Spleen (tissue), 7 donors: Measurements from ENCODE around the gene MST1.

Experiments
- POLR2A ChIP-seq, 3 donors: fragments of 450-650 bp; IDR thresholded peaks; one replicate each; pipeline ENCODE4 v1.5.1; 2017; ENCODE audit warnings: antibody characterized with exemption in 3 of 3, mild to moderate bottlenecking in 1 of 3
- POLR2AphosphoS5 ChIP-seq, 3 donors: sonication (generic); formaldehyde crosslinking; IDR thresholded peaks; one replicate each; pipeline ENCODE4 v1.5.1; 2017; ENCODE audit warnings: antibody characterized with exemption in 3 of 3
- TF ChIP-seq, protein P1 (sequence below), 11 experiments: fragments of 200-600 bp in 7 of 11; fragments of 450-650 bp in 4 of 11; sonication (generic) in 4 of 11; IDR thresholded peaks in 8 of 11; conservative IDR thresholded peaks in 3 of 11; 1 replicate in 7 of 11; 2 replicates in 4 of 11; pipeline versions ENCODE4 v1.4.0 to v1.8.0; 2016 to 2021; ENCODE audit warnings: antibody characterized with exemption in 11 of 11, inconsistent platforms in 4 of 11, mild to moderate bottlenecking in 1 of 11
- donor health status: DM: no; HTN: no; CAD: no; lungs with moderate emphysema.
- donor health status: DM: no; HTN: no; CAD: no.
- donor health status: DM: no; HTN: no; CAD: no.

DNA sequence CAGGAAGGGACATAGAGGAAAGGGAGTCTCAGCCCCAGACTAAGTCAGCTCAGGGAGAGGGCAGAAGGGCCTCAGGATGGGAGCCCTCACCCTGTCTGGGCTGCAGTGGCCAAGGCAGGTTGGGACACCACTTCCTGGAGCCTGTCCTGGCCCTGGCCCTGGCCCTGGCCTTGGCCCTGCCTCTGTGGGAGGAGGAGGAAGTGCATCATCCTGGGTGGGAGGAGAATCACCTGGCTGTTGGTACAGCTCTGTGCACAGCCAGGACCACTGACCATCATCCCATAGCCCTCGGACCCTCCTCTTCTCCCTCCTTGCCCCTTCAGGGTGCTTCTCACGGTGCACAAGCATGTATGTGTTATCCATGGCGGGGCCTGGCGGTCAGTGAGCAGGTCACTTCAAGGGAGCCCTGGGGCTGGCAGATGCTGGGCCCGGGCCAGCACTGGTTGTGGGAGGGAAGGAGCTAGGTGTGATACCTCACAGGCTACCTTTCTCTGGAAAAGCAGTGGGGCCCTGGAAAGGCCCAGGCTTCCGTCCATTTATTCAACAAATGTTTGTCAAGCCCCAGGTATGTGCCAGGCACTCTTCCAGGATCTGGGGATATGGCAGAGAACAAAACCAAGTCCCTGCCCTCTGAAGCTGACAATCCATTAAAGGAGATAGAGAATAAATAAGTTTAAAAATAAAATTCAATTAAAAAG lies 23.3 kb downstream of the MST1 start:
- TF ChIP-seq, protein P1, sequence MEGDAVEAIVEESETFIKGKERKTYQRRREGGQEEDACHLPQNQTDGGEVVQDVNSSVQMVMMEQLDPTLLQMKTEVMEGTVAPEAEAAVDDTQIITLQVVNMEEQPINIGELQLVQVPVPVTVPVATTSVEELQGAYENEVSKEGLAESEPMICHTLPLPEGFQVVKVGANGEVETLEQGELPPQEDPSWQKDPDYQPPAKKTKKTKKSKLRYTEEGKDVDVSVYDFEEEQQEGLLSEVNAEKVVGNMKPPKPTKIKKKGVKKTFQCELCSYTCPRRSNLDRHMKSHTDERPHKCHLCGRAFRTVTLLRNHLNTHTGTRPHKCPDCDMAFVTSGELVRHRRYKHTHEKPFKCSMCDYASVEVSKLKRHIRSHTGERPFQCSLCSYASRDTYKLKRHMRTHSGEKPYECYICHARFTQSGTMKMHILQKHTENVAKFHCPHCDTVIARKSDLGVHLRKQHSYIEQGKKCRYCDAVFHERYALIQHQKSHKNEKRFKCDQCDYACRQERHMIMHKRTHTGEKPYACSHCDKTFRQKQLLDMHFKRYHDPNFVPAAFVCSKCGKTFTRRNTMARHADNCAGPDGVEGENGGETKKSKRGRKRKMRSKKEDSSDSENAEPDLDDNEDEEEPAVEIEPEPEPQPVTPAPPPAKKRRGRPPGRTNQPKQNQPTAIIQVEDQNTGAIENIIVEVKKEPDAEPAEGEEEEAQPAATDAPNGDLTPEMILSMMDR (IDR thresholded peaks at IDR 0.05 in 8 of 11, conservative IDR thresholded peaks at IDR 0.05 in 3 of 11) = no peak
- no peak for TF ChIP-seq POLR2A (IDR thresholded peaks at IDR 0.05)
- peak in 1 of 3 donors; percentile 24 for TF ChIP-seq POLR2AphosphoS5 (IDR thresholded peaks at IDR 0.05)
